LNCAP (cell line): Measurements from ENCODE around the gene ANAPC15.

Experiments
- CTCF ChIP-seq: fragments of 450-650 bp; IDR thresholded peaks from 2 replicates; pipeline ENCODE4 v1.5.1; 2017; ENCODE audit warnings: mild to moderate bottlenecking

ANAPC15 gene

DNA sequence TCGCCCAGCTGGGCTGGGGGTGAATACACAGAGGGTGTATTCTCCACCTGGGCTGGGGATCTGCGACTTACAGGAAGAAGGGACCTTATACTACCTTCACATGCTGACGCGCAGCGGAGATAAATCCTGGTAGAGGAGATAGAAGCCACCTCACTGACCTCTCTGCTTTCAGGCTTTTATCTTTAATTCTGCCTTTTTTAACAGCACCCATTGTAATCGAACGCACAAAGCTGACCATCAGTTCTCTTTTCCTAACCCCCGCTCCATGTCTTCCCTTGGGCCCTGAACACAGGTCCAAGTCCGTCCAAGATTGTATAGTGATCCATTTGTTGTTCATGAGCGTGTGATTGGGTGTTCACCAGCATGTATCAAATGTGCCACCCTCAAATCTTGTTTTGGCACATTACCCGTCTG is 8.7 kb downstream of the ANAPC15 start:
- no peak for TF ChIP-seq CTCF

DNA sequence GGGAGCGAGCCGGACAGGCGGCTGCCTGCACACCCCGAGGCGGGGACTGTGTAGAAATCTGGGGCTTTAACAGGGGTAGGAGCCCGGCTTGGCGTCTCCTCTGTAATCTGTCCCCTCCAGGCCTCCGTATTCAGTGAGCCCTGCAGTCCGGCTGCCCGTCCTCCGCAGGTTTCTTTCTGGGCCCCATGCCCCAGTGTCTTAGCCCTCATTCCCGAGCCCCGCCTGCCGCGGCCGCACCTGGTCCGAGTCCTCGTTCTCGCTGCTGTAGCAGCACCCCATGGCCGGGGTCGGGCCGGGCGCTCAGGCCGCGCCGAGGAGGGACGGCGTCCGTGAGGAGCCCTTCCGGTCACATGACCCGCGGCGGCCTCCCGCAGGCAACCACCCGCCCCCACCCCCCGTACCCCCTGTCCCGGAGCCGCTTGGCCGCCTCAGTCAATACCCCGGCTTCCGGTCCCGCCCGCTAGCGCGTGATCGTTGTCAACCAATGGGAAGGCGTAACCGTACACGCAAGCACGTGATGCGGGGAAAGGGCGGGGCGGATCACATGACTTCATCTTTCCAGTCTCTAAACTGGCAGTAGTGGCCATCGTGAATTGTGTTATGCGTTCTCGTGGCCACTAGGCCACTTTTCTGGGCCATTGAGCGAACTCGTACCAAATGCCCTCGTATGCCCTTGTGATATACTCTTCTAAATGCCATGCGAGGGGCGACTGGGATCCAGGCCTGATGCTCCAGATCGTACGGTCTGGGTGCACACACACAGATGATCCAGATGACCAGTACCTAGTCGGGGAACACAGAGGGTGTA is 9.3 kb downstream of the ANAPC15 start, which contains the start of gene LAMTOR1:
LAMTOR1 (minus strand) TSS at position 352 of the 808 bp plus-strand sequence; CDS start at position 279, 73 bp downstream.
- TF ChIP-seq CTCF = no peak; the same call in 1 of the 2 replicates

GRCh38 chr11:72102631-72102945 is 9.9 kb downstream of the ANAPC15 start:
- TF ChIP-seq CTCF = no peak

DNA sequence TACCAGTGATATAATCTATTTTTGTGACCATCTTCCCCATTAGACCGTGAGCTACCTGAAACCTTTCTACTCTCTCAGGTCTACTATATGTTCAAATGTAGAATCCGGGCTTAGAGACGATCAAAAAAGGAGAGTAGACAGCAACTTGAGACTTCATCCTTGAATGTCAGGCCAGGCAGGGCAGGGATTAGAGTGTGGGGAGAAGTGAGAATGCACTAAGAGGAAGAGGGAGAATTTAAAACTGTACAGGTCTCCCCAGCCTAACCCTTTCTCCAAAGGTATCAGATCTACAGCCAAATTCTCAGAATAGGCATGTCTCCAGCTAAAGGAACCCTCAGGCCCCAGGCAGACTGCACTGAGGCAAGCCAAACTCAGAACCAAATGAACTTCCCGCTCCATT is 10.3 kb downstream of the ANAPC15 start:
- TF ChIP-seq CTCF = no peak

DNA sequence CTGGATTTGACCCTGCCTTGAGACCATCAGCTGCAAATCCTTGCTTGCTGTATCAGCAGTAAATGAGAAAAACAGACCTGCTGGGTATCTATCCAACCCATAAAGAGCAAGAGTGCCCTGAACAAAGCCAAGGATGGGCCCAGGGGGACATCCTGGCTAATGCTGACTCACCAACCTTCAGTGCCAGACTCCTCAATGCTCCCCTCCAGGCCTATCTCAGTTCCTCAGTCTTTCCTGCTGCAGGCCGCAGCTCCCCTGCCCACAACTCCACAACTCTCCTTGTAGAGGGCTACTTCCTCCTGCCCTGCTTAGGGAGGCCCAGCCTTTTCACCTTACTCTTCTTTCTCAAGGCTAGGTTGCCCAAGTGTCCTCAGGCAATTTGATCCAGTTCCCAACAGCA is 12.0 kb downstream of the ANAPC15 start:
- TF ChIP-seq CTCF = no peak

DNA sequence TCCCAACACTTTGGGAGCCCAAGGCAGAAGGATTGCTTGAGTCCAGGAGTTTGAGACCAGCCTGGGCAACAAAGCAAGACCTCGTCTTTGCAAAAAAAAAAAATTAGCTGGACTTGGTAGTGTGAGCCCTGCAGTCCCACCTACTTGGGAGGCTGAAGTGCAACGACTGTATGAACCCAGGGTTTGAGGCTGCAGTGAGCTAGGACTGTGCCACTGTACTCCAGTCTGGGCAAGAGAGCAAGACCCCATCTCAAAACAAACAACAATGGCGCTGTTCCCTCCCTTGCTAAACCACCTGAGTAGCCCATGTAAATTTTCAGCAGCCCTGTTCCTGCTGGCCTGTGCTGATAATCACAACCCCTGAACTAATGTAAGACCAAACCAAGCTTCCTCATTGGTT is 12.5 kb downstream of the ANAPC15 start:
- TF ChIP-seq CTCF = no peak

- TF ChIP-seq CTCF = no peak
Measured at GRCh38 chr11:72098741-72099140, 13.8 kb downstream of the ANAPC15 start.

DNA sequence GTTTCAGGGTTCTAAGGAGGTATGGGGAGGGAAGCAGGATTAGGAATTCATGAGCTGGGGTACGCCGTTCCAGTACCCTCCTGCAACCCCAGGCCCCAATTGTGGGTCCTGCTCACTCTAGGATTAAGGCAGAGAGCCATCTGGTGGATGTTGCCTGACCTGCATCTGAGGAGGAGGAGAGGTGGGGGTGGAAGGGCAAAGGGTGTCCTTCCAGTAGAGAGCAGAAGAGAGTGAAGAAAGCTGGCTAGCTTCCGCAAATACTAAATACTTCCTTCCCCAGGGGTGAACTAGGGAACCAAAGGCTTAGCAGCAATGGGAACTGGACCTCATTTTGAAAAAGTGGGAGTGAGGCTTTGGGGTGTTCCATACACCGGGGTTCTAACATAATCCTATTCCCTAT is 21.2 kb downstream of the ANAPC15 start:
- peak; percentile 90 for TF ChIP-seq CTCF
